ENCODE data around the gene MIOX.
"Not testable (repeated sequence)": the region's sequence is repeated elsewhere in the genome, so short reads cannot be mapped to it uniquely, and the experiment has no call there.

Gene MIOX

DNA sequence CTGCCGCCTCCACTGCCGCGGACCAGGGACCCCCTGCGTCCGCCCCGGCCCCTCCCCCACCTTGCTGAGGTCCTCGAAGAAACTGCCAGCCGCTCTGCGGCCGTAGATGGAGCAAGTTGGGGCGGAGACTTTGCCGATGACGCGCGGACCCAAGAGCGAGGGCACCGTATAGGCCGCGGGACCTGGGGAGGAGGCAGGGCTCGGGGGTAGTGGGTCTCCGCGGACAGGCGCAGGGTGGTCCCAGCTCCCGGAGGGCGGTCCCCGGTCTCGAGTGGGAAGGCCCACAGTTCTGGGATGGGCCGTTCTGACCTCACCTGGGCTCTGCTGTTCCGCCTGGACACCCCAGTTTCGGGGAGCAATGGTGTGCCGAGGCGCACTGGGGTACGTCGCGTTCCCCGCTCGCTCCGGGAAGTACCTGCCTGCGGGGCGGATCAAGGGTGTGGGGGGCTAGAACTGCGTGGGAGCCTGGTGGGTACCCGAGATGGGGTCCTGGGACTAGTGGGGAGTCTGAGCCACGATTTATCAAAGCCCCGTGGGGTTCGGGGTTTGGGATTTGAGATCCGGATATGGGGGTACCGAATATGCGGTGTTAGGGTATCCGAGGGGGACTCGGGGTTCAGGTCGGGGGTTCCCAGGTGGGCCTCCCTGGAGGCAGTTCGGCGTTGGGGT is 44.4 kb downstream of the MIOX start:
- peak; percentile 68 for DNase-seq

DNA sequence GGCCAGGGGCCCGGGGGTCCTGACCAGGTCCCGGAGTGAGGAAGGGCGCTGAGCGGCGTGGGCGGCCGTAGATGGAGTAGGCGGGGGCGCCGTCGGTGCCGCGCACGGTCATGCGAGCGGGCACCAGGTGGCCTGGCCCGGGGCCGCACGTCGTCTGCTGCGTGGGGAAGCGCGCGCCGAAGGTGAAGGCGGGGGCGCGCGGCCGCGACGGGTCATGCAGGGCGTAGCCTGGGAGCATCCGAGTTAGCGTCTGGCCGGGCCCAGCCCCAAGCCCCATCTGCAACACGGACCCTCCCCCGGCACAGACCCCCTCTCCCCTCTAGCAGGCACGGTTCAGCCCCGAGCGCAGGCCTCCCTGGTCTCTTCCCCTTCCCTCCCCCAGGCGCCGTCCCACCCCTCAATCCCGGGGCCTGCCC is 44.9 kb downstream of the MIOX start:
- peak; percentile 57 for DNase-seq

DNA sequence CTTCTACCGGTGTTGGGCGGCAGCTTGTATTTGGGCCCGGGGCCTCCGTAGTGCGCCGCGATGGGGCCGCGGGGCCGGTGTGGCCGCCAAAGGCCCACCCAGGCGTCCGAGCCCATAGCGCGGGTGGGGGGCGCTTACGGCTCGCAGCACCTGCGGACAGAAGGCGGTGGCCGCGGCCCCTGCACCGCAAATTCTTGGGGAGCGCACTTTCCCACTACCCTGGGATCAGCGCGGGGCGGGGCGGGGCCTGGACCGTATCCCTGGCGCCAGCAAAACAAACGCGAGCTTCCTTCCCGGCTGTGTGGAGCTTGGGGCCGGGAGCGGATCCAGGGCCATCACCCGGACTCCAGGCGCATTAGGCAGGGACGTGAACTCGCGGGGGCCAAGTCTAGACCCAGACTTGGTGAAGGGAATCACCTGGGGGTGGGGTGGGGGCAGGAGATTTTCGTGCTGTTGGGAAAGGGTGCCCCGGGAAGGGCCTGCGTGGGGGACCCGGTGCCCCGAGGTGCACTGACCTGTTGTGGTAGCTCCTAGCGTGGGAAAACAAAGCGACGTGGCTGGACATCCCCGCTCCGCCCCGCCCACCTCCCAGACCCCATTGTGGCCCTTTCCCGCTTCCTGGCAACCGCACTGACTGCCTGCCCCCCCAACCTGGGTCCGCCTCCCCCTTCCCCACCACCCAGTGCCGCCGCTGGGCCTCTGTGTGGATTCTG is 45.5 kb downstream of the MIOX start:
- no peak for DNase-seq

DNA sequence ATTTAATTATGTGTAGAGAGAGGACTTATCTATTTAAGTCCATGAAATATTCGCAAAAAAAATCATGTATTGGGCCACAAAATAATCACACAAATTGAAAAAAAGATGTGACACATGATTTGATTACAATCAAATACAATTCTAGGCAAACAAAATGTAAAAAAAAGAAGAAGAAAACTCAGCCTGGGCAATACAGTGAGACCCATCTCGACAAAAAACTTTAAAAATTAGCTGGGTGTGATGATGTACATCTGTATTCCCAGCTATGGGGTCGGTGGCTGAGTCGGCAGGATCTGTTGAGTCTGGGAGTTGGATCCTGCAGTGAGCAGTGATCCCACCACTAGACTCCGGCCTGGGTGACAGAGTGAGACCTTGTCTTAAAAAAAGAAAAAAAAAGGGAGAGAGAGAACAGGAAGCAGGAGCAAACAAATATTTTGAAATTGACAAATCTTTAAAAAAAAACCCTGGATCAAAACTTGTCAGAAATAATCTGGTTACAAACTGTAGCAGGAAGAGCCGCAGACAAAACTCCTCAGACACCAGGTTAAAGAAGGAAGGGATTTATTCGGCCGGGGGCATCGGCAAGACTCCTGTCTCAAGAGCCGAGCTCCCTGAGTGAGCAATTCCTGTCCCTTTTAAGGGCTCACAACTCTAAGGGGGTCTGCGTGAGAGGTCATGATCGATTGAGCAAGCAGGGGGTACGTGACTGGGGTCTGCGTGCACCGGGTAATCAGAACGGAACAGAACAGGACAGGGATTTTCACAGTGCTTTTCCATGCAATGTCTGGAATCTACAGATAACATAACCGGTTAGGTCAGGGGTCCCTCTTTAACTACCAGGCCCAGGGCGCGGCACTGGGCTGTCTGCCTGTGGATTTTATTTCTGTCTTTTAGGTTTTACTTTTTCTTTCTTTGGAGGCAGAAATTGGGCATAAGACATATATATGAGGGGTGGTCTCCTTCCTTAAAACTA is 46.5 kb downstream of the MIOX start:
- DNase-seq = no peak

DNA sequence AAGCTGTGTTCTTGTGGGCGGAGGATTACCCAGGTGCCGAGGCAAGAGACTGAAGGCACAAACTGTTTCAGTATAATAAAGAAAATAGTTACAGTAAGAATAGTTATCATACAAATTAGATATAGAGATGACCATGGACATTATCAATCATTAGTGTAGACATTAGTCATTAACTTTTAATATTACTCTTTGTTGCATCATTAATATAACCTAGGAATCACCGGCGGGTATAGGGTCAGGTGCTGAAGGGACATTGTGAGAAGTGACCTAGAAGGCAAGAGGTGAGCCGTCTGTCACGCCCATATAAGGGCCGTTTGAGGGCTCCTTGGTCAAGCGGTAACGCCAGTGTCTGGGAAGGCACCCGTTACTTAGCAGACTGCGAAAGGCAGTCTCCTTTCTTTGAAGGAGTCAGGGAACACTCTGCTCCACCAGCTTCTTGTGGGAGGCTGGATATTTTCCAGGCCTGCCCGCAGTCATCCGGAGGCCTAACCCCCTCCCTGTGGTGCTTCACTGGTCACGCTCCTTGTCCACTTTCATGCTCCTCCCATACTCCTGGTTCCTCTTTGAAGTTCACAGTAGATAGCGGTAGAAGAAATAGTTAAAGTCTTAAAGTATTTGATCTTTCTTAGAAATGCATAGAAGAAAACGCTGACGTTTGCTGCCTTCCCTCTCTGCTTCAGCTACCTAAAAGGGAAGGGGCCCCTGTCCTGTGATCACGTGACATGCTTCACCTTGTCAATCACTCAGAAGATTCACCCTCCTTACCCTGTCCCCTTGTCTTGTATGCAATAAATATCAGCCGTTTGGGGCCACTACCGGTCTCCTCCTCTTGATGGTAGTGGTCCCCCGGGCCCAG is 47.4 kb downstream of the MIOX start:
- not testable (repeated sequence) for DNase-seq

DNA sequence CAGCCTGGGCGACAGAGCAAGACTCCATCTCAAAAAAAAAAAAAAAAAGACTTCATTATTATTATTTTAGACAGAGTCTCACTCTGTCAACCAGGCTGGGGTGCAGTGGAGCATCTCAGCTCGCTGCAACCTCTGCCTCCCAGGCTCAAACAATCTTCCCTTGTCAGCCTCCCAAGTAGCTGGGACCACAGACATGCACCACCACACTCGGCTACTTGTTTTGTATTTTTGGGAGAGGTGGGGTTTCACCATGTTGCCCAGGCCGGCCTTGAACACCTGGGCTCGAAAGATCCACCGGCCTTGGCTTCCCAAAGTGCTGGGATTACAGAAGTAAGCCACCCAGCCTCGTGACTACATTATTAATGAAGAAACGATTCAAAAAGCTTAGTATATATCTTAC is 48.5 kb downstream of the MIOX start:
- no peak for DNase-seq

DNA sequence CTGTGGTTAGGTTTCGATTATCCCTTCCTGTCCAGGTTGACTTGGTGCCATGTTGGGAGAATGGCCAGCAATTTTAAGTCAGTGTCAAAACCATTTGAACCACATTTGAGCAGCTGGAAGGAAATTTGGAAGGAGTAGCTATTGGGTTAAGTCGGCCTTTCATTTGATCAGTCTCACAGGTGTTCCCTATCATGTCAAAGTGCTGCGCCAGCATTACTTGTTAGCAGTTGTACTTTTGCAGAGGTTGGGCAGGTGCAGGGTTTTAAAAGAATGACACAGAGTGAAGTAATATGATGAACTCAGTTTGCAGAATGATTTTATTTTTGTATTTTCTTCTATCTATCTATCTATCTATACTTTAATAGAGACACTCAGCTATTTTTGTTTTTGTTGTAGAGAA is 49.6 kb downstream of the MIOX start:
- no peak for DNase-seq

DNA sequence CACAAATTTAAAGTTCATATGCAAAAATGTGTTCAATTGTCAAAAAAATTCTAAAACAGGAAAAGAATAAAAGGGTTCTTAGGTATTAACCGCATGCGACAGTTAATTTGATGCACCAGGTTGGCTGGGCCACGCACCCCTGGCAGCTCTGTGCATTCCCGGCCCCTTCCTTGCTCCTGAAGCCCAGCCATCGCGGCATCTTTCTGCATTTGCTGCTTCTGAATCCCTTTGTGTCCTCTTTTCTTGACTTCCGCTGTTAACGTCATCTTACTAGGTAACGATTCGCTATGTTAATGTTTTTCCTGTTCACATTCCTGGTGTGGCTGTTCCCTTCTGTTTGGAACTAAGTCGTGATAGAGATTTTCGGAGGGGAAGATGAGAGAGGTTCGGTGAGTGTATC is 51.1 kb downstream of the MIOX start:
- no peak for DNase-seq
